A549 (cell line): ENCODE data around the gene HARBI1.

Experiments
- BHLHE40 ChIP-seq: IDR thresholded peaks from 2 replicates; pipeline ENCODE4 v1.6.1; 2012; ENCODE audit warnings: low read depth, low read length, inconsistent platforms
- CEBPB ChIP-seq, 2 experiments: fragments of >200 bp in 1 of 2; sonication (Bioruptor Twin) in 1 of 2; formaldehyde crosslinking in 1 of 2; IDR thresholded peaks; 2 replicates each; pipeline ENCODE4 v1.6.1; 2012 to 2016
- CHD2 ChIP-seq: fragments of 150-350 bp; IDR thresholded peaks from 2 replicates; pipeline ENCODE4 v1.6.1; 2014; ENCODE audit warnings: low read length; ENCODE audit not compliant: partially characterized antibody
- EHMT2 ChIP-seq: fragments of 200-600 bp; sonication (generic); IDR thresholded peaks from 2 replicates; pipeline ENCODE4 v1.6.1; 2016; ENCODE audit warnings: antibody characterized with exemption, low read depth, mild to moderate bottlenecking, moderate library complexity
- HDAC2 ChIP-seq: fragments of 200-600 bp; sonication (generic); IDR thresholded peaks from 2 replicates; pipeline ENCODE4 v1.6.1; 2016
- JUN ChIP-seq, 2 experiments: fragments of >200 bp; sonication (Bioruptor Twin); formaldehyde crosslinking; IDR thresholded peaks; 2 replicates in 1 of 2; 3 replicates in 1 of 2; pipeline ENCODE4 v1.6.1; 2016 to 2017
- JUNB ChIP-seq: fragments of >200 bp; sonication (Bioruptor Twin); formaldehyde crosslinking; IDR thresholded peaks from 2 replicates; pipeline ENCODE4 v1.6.1; 2016
- MYC ChIP-seq: IDR thresholded peaks from 2 replicates; pipeline ENCODE4 v1.6.1; 2012; ENCODE audit warnings: mild to moderate bottlenecking, inconsistent platforms, low read length, improper control_type of control experiment, borderline replicate concordance
- PHF8 ChIP-seq: fragments of 200-600 bp; sonication (generic); IDR thresholded peaks from 2 replicates; pipeline ENCODE4 v1.6.1; 2016; ENCODE audit warnings: low read depth, mild to moderate bottlenecking, antibody characterized with exemption, moderate library complexity, borderline replicate concordance
- POLR2A ChIP-seq: IDR thresholded peaks from 2 replicates; pipeline ENCODE4 v1.6.1; 2012; ENCODE audit warnings: mild to moderate bottlenecking, low read length
- RAD21 ChIP-seq, 2 experiments: fragments of >200 bp in 1 of 2; sonication (Bioruptor Twin) in 1 of 2; formaldehyde crosslinking in 1 of 2; IDR thresholded peaks in 1 of 2; conservative IDR thresholded peaks in 1 of 2; 2 replicates in 1 of 2; 3 replicates in 1 of 2; pipeline ENCODE4 v1.6.1; 2012 to 2018; ENCODE audit warnings: inconsistent platforms in 1 of 2
- REST ChIP-seq: fragments of 200-600 bp; sonication (generic); IDR thresholded peaks from 2 replicates; pipeline ENCODE4 v1.6.1; 2016; ENCODE audit warnings: antibody characterized with exemption, mild to moderate bottlenecking, moderate library complexity
- TP53 ChIP-seq: fragments of 250-450 bp; sonication (Bioruptor Pico); IDR thresholded peaks from 2 replicates; pipeline ENCODE4 v1.5.0; 2021; ENCODE audit warnings: mild to moderate bottlenecking, moderate library complexity
- TF ChIP-seq, protein P1 (sequence below): fragments of >200 bp; sonication (Bioruptor Twin); formaldehyde crosslinking; IDR thresholded peaks from 3 replicates; pipeline ENCODE4 v1.5.1; 2016

DNA sequence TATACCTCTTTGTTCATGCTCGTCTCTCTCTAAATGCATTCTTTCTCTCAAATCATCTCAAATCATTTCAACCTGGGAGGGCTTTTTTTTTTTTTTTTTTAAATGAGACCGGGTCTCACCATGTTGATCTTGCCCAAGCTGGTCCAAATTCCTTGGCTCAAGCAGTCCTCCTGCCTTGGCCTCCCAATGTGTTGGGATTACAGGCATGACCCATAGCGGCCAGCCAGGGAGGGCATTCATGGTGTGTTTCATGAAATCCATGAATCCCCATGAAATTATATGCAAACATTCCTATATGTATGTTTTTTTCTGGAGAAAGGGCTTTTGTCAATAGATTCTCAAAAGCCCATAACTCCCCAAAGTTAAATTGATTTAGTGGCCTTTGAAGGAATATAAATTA is 26.5 kb upstream of the HARBI1 start:
- TF ChIP-seq, protein P1, sequence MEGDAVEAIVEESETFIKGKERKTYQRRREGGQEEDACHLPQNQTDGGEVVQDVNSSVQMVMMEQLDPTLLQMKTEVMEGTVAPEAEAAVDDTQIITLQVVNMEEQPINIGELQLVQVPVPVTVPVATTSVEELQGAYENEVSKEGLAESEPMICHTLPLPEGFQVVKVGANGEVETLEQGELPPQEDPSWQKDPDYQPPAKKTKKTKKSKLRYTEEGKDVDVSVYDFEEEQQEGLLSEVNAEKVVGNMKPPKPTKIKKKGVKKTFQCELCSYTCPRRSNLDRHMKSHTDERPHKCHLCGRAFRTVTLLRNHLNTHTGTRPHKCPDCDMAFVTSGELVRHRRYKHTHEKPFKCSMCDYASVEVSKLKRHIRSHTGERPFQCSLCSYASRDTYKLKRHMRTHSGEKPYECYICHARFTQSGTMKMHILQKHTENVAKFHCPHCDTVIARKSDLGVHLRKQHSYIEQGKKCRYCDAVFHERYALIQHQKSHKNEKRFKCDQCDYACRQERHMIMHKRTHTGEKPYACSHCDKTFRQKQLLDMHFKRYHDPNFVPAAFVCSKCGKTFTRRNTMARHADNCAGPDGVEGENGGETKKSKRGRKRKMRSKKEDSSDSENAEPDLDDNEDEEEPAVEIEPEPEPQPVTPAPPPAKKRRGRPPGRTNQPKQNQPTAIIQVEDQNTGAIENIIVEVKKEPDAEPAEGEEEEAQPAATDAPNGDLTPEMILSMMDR: no peak
- TF ChIP-seq JUN (IDR thresholded peaks at IDR 0.05) (no peak), POLR2A (no peak), HDAC2 (no peak), CEBPB (IDR thresholded peaks at IDR 0.05) (no peak), EHMT2 (no peak), REST (no peak), TP53 (CRISPR knock-in tag) (no peak), RAD21 (conservative IDR thresholded peaks at IDR 0.05 in 1 of 2, IDR thresholded peaks at IDR 0.05 in 1 of 2) (no peak), BHLHE40 (no peak), CHD2 (no peak), PHF8 (no peak), MYC (no peak), JUNB (no peak)
